ENCODE measurements around the gene TLL2. TPM values are rescaled to one million over a fixed set of nuclear protein-coding genes. Genes with fewer than 3 reads are reported as not detected.

TLL2 gene
- total RNA-seq, 1 experiment from 2014 or later = 9.1 TPM

- H3K27ac Mint-ChIP-seq = 0 out of 2 replicates have a peak overlapping the region, but pooled peaks have one; percentile 9
- H3K27me3 Mint-ChIP-seq (ENCODE audit: low read depth) = no peaks in the 10 kb centered on the region; the same call in 1 of the 2 replicates
- POLR2A ChIA-PET = no interaction called here
- peaks cover 38% of the 10 kb centered on the region for H3K4me1 Mint-ChIP-seq
- ATAC-seq (no peak), DNase-seq (ENCODE audit: low spot score) (no peak)
- no peaks in the 10 kb centered on the region for H3K9me3 Mint-ChIP-seq
- H3K36me3 Mint-ChIP-seq = no peaks in the 10 kb centered on the region
- H3K4me3 Mint-ChIP-seq = no peak overlapping the region
- CTCF ChIA-PET = interaction anchor here (0.6 to 5.5 kb wide), 2 partner anchors 16 to 118 kb away, joined by 3 to 46 read pairs; no protein-coding TSS in a partner anchor
- TF ChIP-seq ZNF512 (CRISPR knock-in tag; IDR thresholded peaks at IDR 0.05; ENCODE audit: borderline replicate concordance) (no peak), HMGA2 (CRISPR knock-in tag; IDR thresholded peaks at IDR 0.05) (no peak), NFE2L1 (CRISPR knock-in tag; IDR thresholded peaks at IDR 0.05) (no peak), ZBTB21 (CRISPR knock-in tag; IDR thresholded peaks at IDR 0.05; ENCODE audit: borderline replicate concordance) (no peak), TEAD4 (CRISPR knock-in tag; IDR thresholded peaks at IDR 0.05) (no peak), ATF2 (CRISPR knock-in tag; IDR thresholded peaks at IDR 0.05; ENCODE audit: borderline replicate concordance, low read depth) (no peak), CREB1 (CRISPR knock-in tag; IDR thresholded peaks at IDR 0.05) (no peak), ZNF121 (CRISPR knock-in tag; IDR thresholded peaks at IDR 0.05) (no peak), ZNF532 (CRISPR knock-in tag; IDR thresholded peaks at IDR 0.05; ENCODE audit: borderline replicate concordance) (no peak), SMAD4 (CRISPR knock-in tag; IDR thresholded peaks at IDR 0.05) (no peak), E2F1 (CRISPR knock-in tag; IDR thresholded peaks at IDR 0.05) (no peak), STAT6 (CRISPR knock-in tag; conservative IDR thresholded peaks at IDR 0.05; ENCODE audit: low read depth) (no peak), IRF1 (CRISPR knock-in tag; IDR thresholded peaks at IDR 0.05) (no peak), FOXK1 (CRISPR knock-in tag; IDR thresholded peaks at IDR 0.05) (no peak), AFF4 (CRISPR knock-in tag; IDR thresholded peaks at IDR 0.05; ENCODE audit: borderline replicate concordance) (no peak), USF1 (CRISPR knock-in tag; IDR thresholded peaks at IDR 0.05) (no peak), ETV6 (CRISPR knock-in tag; IDR thresholded peaks at IDR 0.05) (no peak), RORB (CRISPR knock-in tag; IDR thresholded peaks at IDR 0.05) (no peak), ERG (CRISPR knock-in tag; IDR thresholded peaks at IDR 0.05) (no peak)
Observed at GRCh38 chr10:96493871-96494525, 19.7 kb downstream of the TLL2 start.

All from WTC11 (cell line).